ENCODE results near the gene MAP3K8. TPM values are rescaled to one million over a fixed set of nuclear protein-coding genes. Genes with fewer than 3 reads are reported as not detected.

The MAP3K8 gene
- total RNA-seq, 1 experiment from 2014 or later = 13.8 TPM

DNA sequence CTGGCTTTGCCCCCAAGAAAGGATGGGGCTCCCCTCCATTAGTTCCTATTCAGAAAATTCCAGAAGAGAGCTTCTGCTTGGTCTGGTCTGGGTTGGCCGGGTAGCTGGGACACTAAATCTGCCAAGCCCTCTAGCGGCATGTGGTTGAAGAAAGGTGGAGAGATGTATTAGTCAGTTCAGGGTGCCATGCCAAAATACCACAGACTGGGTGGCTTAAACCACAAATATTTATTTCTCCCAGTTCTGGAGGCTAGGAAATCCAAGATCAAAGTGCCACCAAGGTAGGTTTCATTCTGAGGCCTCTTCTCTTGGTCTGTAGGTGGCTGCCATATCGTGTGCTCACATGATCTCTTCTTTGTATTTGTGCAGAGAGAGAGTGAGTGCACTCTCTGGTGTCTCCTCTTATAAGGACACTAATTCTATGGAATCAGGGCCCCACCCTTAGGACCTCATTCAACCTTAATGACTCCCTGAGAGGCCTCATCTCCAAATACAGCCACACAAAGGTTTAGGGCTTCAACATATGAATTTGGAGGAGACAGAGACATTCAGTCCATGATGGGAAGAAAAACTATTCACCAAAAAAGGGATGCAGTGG is 46.2 kb upstream of the MAP3K8 start:
- no peak overlapping the region for H3K27ac Mint-ChIP-seq
- CTCF ChIA-PET = interaction anchor here (0.9 kb wide), 1 partner anchor 28 kb away, joined by 3 read pairs; no protein-coding TSS in a partner anchor
- H3K36me3 Mint-ChIP-seq = no peaks in the 10 kb centered on the region
- peaks cover 14% of the 10 kb centered on the region for H3K4me1 Mint-ChIP-seq
- no peak for TF ChIP-seq CBFB (CRISPR knock-in tag; IDR thresholded peaks at IDR 0.05; ENCODE audit: low read depth)
- TF ChIP-seq, protein P1, sequence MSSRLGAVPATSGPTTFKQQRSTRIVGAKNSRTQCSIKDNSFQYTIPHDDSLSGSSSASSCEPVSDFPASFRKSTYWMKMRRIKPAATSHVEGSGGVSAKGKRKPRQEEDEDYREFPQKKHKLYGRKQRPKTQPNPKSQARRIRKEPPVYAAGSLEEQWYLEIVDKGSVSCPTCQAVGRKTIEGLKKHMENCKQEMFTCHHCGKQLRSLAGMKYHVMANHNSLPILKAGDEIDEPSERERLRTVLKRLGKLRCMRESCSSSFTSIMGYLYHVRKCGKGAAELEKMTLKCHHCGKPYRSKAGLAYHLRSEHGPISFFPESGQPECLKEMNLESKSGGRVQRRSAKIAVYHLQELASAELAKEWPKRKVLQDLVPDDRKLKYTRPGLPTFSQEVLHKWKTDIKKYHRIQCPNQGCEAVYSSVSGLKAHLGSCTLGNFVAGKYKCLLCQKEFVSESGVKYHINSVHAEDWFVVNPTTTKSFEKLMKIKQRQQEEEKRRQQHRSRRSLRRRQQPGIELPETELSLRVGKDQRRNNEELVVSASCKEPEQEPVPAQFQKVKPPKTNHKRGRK (CRISPR knock-in tag; IDR thresholded peaks at IDR 0.05; ENCODE audit: borderline replicate concordance) = no peak
- no peak for TF ChIP-seq ZNF263 (CRISPR knock-in tag; IDR thresholded peaks at IDR 0.05; ENCODE audit: low read depth)
- TF ChIP-seq, protein P2, sequence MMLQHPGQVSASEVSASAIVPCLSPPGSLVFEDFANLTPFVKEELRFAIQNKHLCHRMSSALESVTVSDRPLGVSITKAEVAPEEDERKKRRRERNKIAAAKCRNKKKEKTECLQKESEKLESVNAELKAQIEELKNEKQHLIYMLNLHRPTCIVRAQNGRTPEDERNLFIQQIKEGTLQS (CRISPR knock-in tag; conservative IDR thresholded peaks at IDR 0.05) = no peak
- TF ChIP-seq OVOL2 (CRISPR knock-in tag; IDR thresholded peaks at IDR 0.05; ENCODE audit: borderline replicate concordance) = no peak
- no peak for TF ChIP-seq GABPB1 (CRISPR knock-in tag; IDR thresholded peaks at IDR 0.05)
- no peak for TF ChIP-seq IRF2 (CRISPR knock-in tag; IDR thresholded peaks at IDR 0.05; ENCODE audit: borderline replicate concordance, low read depth)
- TF ChIP-seq, protein P3, sequence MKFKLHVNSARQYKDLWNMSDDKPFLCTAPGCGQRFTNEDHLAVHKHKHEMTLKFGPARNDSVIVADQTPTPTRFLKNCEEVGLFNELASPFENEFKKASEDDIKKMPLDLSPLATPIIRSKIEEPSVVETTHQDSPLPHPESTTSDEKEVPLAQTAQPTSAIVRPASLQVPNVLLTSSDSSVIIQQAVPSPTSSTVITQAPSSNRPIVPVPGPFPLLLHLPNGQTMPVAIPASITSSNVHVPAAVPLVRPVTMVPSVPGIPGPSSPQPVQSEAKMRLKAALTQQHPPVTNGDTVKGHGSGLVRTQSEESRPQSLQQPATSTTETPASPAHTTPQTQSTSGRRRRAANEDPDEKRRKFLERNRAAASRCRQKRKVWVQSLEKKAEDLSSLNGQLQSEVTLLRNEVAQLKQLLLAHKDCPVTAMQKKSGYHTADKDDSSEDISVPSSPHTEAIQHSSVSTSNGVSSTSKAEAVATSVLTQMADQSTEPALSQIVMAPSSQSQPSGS (CRISPR knock-in tag; IDR thresholded peaks at IDR 0.05; ENCODE audit: borderline replicate concordance, low read depth) = no peak
- TF ChIP-seq TEAD4 (CRISPR knock-in tag; IDR thresholded peaks at IDR 0.05) = no peak
- TF ChIP-seq, protein P4, sequence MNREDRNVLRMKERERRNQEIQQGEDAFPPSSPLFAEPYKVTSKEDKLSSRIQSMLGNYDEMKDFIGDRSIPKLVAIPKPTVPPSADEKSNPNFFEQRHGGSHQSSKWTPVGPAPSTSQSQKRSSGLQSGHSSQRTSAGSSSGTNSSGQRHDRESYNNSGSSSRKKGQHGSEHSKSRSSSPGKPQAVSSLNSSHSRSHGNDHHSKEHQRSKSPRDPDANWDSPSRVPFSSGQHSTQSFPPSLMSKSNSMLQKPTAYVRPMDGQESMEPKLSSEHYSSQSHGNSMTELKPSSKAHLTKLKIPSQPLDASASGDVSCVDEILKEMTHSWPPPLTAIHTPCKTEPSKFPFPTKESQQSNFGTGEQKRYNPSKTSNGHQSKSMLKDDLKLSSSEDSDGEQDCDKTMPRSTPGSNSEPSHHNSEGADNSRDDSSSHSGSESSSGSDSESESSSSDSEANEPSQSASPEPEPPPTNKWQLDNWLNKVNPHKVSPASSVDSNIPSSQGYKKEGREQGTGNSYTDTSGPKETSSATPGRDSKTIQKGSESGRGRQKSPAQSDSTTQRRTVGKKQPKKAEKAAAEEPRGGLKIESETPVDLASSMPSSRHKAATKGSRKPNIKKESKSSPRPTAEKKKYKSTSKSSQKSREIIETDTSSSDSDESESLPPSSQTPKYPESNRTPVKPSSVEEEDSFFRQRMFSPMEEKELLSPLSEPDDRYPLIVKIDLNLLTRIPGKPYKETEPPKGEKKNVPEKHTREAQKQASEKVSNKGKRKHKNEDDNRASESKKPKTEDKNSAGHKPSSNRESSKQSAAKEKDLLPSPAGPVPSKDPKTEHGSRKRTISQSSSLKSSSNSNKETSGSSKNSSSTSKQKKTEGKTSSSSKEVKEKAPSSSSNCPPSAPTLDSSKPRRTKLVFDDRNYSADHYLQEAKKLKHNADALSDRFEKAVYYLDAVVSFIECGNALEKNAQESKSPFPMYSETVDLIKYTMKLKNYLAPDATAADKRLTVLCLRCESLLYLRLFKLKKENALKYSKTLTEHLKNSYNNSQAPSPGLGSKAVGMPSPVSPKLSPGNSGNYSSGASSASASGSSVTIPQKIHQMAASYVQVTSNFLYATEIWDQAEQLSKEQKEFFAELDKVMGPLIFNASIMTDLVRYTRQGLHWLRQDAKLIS (CRISPR knock-in tag; IDR thresholded peaks at IDR 0.05; ENCODE audit: borderline replicate concordance) = no peak
- TF ChIP-seq, protein P5, sequence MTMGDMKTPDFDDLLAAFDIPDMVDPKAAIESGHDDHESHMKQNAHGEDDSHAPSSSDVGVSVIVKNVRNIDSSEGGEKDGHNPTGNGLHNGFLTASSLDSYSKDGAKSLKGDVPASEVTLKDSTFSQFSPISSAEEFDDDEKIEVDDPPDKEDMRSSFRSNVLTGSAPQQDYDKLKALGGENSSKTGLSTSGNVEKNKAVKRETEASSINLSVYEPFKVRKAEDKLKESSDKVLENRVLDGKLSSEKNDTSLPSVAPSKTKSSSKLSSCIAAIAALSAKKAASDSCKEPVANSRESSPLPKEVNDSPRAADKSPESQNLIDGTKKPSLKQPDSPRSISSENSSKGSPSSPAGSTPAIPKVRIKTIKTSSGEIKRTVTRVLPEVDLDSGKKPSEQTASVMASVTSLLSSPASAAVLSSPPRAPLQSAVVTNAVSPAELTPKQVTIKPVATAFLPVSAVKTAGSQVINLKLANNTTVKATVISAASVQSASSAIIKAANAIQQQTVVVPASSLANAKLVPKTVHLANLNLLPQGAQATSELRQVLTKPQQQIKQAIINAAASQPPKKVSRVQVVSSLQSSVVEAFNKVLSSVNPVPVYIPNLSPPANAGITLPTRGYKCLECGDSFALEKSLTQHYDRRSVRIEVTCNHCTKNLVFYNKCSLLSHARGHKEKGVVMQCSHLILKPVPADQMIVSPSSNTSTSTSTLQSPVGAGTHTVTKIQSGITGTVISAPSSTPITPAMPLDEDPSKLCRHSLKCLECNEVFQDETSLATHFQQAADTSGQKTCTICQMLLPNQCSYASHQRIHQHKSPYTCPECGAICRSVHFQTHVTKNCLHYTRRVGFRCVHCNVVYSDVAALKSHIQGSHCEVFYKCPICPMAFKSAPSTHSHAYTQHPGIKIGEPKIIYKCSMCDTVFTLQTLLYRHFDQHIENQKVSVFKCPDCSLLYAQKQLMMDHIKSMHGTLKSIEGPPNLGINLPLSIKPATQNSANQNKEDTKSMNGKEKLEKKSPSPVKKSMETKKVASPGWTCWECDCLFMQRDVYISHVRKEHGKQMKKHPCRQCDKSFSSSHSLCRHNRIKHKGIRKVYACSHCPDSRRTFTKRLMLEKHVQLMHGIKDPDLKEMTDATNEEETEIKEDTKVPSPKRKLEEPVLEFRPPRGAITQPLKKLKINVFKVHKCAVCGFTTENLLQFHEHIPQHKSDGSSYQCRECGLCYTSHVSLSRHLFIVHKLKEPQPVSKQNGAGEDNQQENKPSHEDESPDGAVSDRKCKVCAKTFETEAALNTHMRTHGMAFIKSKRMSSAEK (CRISPR knock-in tag; IDR thresholded peaks at IDR 0.05; ENCODE audit: borderline replicate concordance) = no peak
- H3K27me3 Mint-ChIP-seq (ENCODE audit: low read depth) = no peaks in the 10 kb centered on the region; the same call in 1 of the 2 replicates
- POLR2A ChIA-PET = no interaction called here
- DNase-seq (ENCODE audit: low spot score) = no peak
- no peak overlapping the region for H3K4me3 Mint-ChIP-seq
- H3K9me3 Mint-ChIP-seq = no peaks in the 10 kb centered on the region
- no peak for ATAC-seq

DNA sequence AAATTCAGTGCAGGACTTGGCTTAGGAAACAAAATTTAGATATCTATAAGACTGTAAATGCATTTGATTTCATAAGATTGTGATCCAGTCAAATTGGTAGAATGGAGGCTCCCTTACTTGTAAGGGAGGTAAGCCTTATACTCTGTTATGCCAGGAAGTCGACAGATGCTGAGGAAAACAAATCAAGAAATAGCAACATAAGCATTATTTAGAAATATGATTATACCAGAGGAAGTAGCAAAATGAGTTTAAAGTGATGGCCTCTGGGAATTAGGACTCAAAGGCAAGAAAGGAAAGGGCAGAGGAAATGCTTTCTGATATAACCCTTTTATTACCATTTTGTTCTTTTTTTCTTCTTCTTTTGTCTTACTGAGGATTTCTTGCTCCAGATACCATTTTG is 44.4 kb upstream of the MAP3K8 start:
- Mint-ChIP-seq H3K27ac (no peak overlapping the region), H3K4me1 (peaks cover 6% of the 10 kb centered on the region), H3K9me3 (peaks cover under 1% of the 10 kb centered on the region; the same call in 1 of the 2 replicates), H3K27me3 (ENCODE audit: low read depth) (no peaks in the 10 kb centered on the region; the same call in 1 of the 2 replicates), H3K36me3 (no peaks in the 10 kb centered on the region), H3K4me3 (no peak overlapping the region)
- DNase-seq (ENCODE audit: low spot score) (no peak), ATAC-seq (no peak)
- TF ChIP-seq ZBTB21 (CRISPR knock-in tag; IDR thresholded peaks at IDR 0.05; ENCODE audit: borderline replicate concordance) = no peak
- TF ChIP-seq ESRRA (CRISPR knock-in tag; IDR thresholded peaks at IDR 0.05; ENCODE audit: borderline replicate concordance) = no peak
- TF ChIP-seq HMGA2 (CRISPR knock-in tag; IDR thresholded peaks at IDR 0.05) = no peak
- no peak for TF ChIP-seq GABPB1 (CRISPR knock-in tag; IDR thresholded peaks at IDR 0.05)
- TF ChIP-seq, protein P6, sequence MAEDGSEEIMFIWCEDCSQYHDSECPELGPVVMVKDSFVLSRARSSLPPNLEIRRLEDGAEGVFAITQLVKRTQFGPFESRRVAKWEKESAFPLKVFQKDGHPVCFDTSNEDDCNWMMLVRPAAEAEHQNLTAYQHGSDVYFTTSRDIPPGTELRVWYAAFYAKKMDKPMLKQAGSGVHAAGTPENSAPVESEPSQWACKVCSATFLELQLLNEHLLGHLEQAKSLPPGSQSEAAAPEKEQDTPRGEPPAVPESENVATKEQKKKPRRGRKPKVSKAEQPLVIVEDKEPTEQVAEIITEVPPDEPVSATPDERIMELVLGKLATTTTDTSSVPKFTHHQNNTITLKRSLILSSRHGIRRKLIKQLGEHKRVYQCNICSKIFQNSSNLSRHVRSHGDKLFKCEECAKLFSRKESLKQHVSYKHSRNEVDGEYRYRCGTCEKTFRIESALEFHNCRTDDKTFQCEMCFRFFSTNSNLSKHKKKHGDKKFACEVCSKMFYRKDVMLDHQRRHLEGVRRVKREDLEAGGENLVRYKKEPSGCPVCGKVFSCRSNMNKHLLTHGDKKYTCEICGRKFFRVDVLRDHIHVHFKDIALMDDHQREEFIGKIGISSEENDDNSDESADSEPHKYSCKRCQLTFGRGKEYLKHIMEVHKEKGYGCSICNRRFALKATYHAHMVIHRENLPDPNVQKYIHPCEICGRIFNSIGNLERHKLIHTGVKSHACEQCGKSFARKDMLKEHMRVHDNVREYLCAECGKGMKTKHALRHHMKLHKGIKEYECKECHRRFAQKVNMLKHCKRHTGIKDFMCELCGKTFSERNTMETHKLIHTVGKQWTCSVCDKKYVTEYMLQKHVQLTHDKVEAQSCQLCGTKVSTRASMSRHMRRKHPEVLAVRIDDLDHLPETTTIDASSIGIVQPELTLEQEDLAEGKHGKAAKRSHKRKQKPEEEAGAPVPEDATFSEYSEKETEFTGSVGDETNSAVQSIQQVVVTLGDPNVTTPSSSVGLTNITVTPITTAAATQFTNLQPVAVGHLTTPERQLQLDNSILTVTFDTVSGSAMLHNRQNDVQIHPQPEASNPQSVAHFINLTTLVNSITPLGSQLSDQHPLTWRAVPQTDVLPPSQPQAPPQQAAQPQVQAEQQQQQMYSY (CRISPR knock-in tag; IDR thresholded peaks at IDR 0.05) = no peak
- no peak for TF ChIP-seq FOXJ3 (CRISPR knock-in tag; IDR thresholded peaks at IDR 0.05; ENCODE audit: borderline replicate concordance)
- ChIA-PET CTCF (interaction anchor here (0.6 to 3.6 kb wide), 4 partner anchors 144 to 250 kb away, joined by 3 to 32 read pairs (median 3); no protein-coding TSS in a partner anchor), POLR2A (no interaction called here)
